GM12878 (cell line): ENCODE data around the gene ARHGAP26. TPM values are rescaled to one million over a fixed set of nuclear protein-coding genes. Genes with fewer than 3 reads are reported as not detected.

ENCODE experiments used
- CBFB ChIP-seq: IDR thresholded peaks from 2 replicates; pipeline ENCODE4 v1.6.1; 2016; ENCODE audit warnings: antibody characterized with exemption, low read depth
- CBX5 ChIP-seq: sonication (generic); IDR thresholded peaks from 2 replicates; pipeline ENCODE4 v1.6.1; 2016; ENCODE audit warnings: low read depth, moderate library complexity, mild to moderate bottlenecking, inconsistent platforms
- CREM ChIP-seq: IDR thresholded peaks from 2 replicates; pipeline ENCODE4 v1.6.1; 2014; ENCODE audit warnings: antibody characterized with exemption, low read depth
- HCFC1 ChIP-seq: fragments of 150-350 bp; IDR thresholded peaks from 2 replicates; pipeline ENCODE4 v1.6.1; 2014; ENCODE audit warnings: low read length
- IKZF2 ChIP-seq, 2 experiments: fragments of 450-650 bp; IDR thresholded peaks; 2 replicates each; pipeline ENCODE4 v1.6.1; 2017; ENCODE audit warnings: mild to moderate bottlenecking in 2 of 2, moderate library complexity in 2 of 2
- MXI1 ChIP-seq: fragments of 150-350 bp; IDR thresholded peaks from 2 replicates; pipeline ENCODE4 v1.6.1; 2011; ENCODE audit warnings: low read depth, mild to moderate bottlenecking, inconsistent platforms, low read length, improper control_type of control experiment
- NFYB ChIP-seq: IDR thresholded peaks from 2 replicates; pipeline ENCODE4 v1.6.1; 2011; ENCODE audit warnings: low read depth, mild to moderate bottlenecking, low read length, improper control_type of control experiment, moderate library complexity; ENCODE audit not compliant: insufficient read depth
- PAX8 ChIP-seq: fragments of 450-650 bp; IDR thresholded peaks from 2 replicates; pipeline ENCODE4 v1.6.1; 2017; ENCODE audit warnings: mild to moderate bottlenecking, moderate library complexity
- POLR2AphosphoS2 ChIP-seq: IDR thresholded peaks from 2 replicates; pipeline ENCODE4 v1.6.1; 2011; ENCODE audit warnings: low read depth, mild to moderate bottlenecking, low read length, improper control_type of control experiment, moderate library complexity
- RCOR1 ChIP-seq: conservative IDR thresholded peaks from 2 replicates; pipeline ENCODE4 v1.6.1; 2012; ENCODE audit warnings: low read depth, low read length, improper control_type of control experiment
- RFX5 ChIP-seq: IDR thresholded peaks from 2 replicates; pipeline ENCODE4 v1.6.1; 2011; ENCODE audit warnings: low read depth, low read length, improper control_type of control experiment
- SMC3 ChIP-seq: IDR thresholded peaks from 2 replicates; pipeline ENCODE4 v1.6.1; 2011; ENCODE audit warnings: low read length, improper control_type of control experiment, borderline replicate concordance
- TCF3 ChIP-seq: IDR thresholded peaks from 2 replicates; pipeline ENCODE4 v1.6.1; 2012; ENCODE audit warnings: low read depth, mild to moderate bottlenecking, low read length, borderline replicate concordance; ENCODE audit not compliant: insufficient read depth
- polyA plus RNA-seq, 11 experiments: library from polyadenylated mRNA; depleted of rRNA in 4 of 11; unstranded in 6 of 11; stranded (reverse) in 5 of 11; fragments of >200 nt; fragmentation: Nextera tagmentation in 4 of 11; fragmentation: Illumina TruSeq in 1 of 11; extraction: Ambion mirVana in 4 of 11; extraction: Trizol in 1 of 11; gene quantifications; 1 replicate in 1 of 11; 2 replicates in 10 of 11; pipeline versions ENCODE4 v1.2.1 to v1.2.3, GENCODE V29; 2011 to 2016; ENCODE audit warnings: inconsistent platforms in 2 of 11, missing spikeins in 2 of 11, low read depth in 1 of 11
- total RNA-seq, 4 experiments: library from RNA; depleted of rRNA in 3 of 4; stranded (reverse); fragments of >200 nt in 3 of 4; fragmentation: Illumina TruSeq in 1 of 4; extraction: Trizol in 1 of 4; gene quantifications; 2 replicates each; pipeline versions ENCODE4 v1.2.1 to v1.2.3, GENCODE V29; 2013 to 2021
- TF ChIP-seq, protein P1 (sequence below): IDR thresholded peaks from 2 replicates; pipeline ENCODE4 v1.6.1; 2012; ENCODE audit warnings: mild to moderate bottlenecking, low read depth, low read length
- TF ChIP-seq, protein P2 (sequence below): fragments of 450-650 bp; IDR thresholded peaks from 2 replicates; pipeline ENCODE4 v1.6.1; 2017; ENCODE audit warnings: mild to moderate bottlenecking
- TF ChIP-seq, protein P3 (sequence below): IDR thresholded peaks from 2 replicates; pipeline ENCODE4 v1.6.1; 2012; ENCODE audit warnings: low read depth, low read length, improper control_type of control experiment
- TF ChIP-seq, protein P4 (sequence below): fragments of 450-650 bp; IDR thresholded peaks from 2 replicates; pipeline ENCODE4 v1.6.1; 2017; ENCODE audit warnings: borderline replicate concordance
- TF ChIP-seq, protein P5 (sequence below): IDR thresholded peaks from 2 replicates; pipeline ENCODE4 v1.6.1; 2012; ENCODE audit warnings: low read length, inconsistent platforms

ARHGAP26 gene
- total and polyA plus RNA-seq, 10 of the 15 experiments (the other 5 are each of a cell fraction or from before 2014, with no cell fraction given) = 9.4 to 41.5 (median 19.3) TPM

DNA sequence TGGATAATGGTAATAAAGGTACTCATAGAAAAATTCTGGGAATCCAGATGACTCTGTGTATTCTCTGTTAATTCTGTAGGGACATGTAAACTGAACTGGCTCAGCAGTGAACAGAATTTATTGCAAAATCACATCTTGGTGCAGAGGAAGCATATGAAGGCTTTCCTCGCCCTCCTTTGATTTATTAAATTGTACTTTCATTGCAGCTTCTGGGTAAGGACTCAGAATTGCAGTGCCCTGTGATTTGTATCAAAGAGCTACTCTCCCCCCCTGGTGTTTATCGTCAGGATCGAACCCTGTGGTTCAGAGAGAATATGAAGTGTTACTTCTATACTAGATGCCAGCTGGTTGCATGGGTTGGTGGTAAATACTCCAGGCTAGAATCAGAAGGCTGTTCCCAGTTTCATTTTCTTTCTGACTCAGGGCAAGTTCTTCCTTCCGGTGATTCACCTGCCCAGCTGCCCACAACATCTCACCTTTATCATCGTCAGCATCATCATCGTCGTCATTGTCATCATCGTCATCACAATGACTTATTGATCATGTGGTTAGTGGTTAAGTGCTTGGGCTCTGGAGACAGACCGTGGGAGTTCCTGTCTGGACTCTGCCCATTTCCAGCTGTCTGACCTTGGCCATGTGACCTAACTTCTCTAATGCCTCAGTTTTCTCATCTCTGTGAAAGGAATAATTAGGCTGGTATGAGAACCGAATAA lies 238.8 kb downstream of the ARHGAP26 start (continued):
- TF ChIP-seq, protein P1, sequence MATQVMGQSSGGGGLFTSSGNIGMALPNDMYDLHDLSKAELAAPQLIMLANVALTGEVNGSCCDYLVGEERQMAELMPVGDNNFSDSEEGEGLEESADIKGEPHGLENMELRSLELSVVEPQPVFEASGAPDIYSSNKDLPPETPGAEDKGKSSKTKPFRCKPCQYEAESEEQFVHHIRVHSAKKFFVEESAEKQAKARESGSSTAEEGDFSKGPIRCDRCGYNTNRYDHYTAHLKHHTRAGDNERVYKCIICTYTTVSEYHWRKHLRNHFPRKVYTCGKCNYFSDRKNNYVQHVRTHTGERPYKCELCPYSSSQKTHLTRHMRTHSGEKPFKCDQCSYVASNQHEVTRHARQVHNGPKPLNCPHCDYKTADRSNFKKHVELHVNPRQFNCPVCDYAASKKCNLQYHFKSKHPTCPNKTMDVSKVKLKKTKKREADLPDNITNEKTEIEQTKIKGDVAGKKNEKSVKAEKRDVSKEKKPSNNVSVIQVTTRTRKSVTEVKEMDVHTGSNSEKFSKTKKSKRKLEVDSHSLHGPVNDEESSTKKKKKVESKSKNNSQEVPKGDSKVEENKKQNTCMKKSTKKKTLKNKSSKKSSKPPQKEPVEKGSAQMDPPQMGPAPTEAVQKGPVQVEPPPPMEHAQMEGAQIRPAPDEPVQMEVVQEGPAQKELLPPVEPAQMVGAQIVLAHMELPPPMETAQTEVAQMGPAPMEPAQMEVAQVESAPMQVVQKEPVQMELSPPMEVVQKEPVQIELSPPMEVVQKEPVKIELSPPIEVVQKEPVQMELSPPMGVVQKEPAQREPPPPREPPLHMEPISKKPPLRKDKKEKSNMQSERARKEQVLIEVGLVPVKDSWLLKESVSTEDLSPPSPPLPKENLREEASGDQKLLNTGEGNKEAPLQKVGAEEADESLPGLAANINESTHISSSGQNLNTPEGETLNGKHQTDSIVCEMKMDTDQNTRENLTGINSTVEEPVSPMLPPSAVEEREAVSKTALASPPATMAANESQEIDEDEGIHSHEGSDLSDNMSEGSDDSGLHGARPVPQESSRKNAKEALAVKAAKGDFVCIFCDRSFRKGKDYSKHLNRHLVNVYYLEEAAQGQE = no peak
- TF ChIP-seq POLR2AphosphoS2 (no peak), SMC3 (peak; percentile 10; the same call in 1 of the 2 replicates), PAX8 (no peak), NFYB (no peak), TCF3 (peak; percentile 99), CREM (peak; percentile 98), CBFB (peak; percentile 94), CBX5 (0 out of 2 replicates have a peak, but pooled peaks have one; percentile 36), MXI1 (peak; percentile 31; the same call in 1 of the 2 replicates), RCOR1 (no peak), RFX5 (no peak), IKZF2 (IDR thresholded peaks at IDR 0.05) (peak; percentile 100), HCFC1 (0 out of 2 replicates have a peak, but pooled peaks have one; percentile 24)
- TF ChIP-seq, protein P2, sequence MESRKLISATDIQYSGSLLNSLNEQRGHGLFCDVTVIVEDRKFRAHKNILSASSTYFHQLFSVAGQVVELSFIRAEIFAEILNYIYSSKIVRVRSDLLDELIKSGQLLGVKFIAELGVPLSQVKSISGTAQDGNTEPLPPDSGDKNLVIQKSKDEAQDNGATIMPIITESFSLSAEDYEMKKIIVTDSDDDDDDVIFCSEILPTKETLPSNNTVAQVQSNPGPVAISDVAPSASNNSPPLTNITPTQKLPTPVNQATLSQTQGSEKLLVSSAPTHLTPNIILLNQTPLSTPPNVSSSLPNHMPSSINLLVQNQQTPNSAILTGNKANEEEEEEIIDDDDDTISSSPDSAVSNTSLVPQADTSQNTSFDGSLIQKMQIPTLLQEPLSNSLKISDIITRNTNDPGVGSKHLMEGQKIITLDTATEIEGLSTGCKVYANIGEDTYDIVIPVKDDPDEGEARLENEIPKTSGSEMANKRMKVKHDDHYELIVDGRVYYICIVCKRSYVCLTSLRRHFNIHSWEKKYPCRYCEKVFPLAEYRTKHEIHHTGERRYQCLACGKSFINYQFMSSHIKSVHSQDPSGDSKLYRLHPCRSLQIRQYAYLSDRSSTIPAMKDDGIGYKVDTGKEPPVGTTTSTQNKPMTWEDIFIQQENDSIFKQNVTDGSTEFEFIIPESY = no peak
- TF ChIP-seq, protein P3, sequence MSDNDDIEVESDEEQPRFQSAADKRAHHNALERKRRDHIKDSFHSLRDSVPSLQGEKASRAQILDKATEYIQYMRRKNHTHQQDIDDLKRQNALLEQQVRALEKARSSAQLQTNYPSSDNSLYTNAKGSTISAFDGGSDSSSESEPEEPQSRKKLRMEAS = no peak
- TF ChIP-seq, protein P4, sequence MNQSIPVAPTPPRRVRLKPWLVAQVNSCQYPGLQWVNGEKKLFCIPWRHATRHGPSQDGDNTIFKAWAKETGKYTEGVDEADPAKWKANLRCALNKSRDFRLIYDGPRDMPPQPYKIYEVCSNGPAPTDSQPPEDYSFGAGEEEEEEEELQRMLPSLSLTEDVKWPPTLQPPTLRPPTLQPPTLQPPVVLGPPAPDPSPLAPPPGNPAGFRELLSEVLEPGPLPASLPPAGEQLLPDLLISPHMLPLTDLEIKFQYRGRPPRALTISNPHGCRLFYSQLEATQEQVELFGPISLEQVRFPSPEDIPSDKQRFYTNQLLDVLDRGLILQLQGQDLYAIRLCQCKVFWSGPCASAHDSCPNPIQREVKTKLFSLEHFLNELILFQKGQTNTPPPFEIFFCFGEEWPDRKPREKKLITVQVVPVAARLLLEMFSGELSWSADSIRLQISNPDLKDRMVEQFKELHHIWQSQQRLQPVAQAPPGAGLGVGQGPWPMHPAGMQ = peak; percentile 17; the same call in 1 of the 2 replicates
- TF ChIP-seq, protein P5, sequence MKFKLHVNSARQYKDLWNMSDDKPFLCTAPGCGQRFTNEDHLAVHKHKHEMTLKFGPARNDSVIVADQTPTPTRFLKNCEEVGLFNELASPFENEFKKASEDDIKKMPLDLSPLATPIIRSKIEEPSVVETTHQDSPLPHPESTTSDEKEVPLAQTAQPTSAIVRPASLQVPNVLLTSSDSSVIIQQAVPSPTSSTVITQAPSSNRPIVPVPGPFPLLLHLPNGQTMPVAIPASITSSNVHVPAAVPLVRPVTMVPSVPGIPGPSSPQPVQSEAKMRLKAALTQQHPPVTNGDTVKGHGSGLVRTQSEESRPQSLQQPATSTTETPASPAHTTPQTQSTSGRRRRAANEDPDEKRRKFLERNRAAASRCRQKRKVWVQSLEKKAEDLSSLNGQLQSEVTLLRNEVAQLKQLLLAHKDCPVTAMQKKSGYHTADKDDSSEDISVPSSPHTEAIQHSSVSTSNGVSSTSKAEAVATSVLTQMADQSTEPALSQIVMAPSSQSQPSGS = peak; percentile 95
